ENCODE measurements around the gene PAQR9. TPM values are rescaled to one million over a fixed set of nuclear protein-coding genes. Genes with fewer than 3 reads are reported as not detected.

PAQR9 gene
- total and polyA plus RNA-seq, 2 of the 13 experiments (the other 11 are each of a cell fraction or from before 2014, with no cell fraction given), result 3.7 to 10.3 TPM

- Histone ChIP-seq H3K79me2 (ENCODE audit: insufficient read depth, low read length) (no peaks in the 10 kb centered on the region), H2AFZ (ENCODE audit: low read length) (no peak overlapping the region), H3K27ac (ENCODE audit: extremely low read length, insufficient read depth, low read length) (no peak overlapping the region), H3K9me3 (ENCODE audit: low read length) (no peaks in the 10 kb centered on the region), H4K20me1 (ENCODE audit: insufficient read depth, low read length) (no peaks in the 10 kb centered on the region), H3K27me3 (ENCODE audit: control insufficient read depth in 1 of 2, insufficient read depth in 2 of 2, low read length in 2 of 2) (peaks cover 0 to 24% of the 10 kb centered on the region in 2 experiments; a peak in 3 of 5 replicates), H3K4me1 (ENCODE audit: insufficient read depth, low read length) (peaks cover 44% of the 10 kb centered on the region), H3K9ac (ENCODE audit: insufficient read depth, low read depth, low read length) (no peak overlapping the region), H3K4me3 (replicated peaks in 1 of 3; ENCODE audit: insufficient read depth in 1 of 3, low read depth in 2 of 3, low read length in 3 of 3) (no peak overlapping the region), H3K36me3 (replicated peaks in 1 of 2; ENCODE audit: control insufficient read depth in 1 of 2, insufficient read depth in 2 of 2, low read length in 2 of 2) (no peaks in the 10 kb centered on the region), H3K4me2 (ENCODE audit: low read depth, low read length) (no peak overlapping the region)
- FAIRE-seq (no peak), ATAC-seq (no peak), DNase-seq (ENCODE audit: low spot score) (no peak)
- BruUV-seq (replicated peaks), result no TSS peak
- CTCF ChIA-PET (ENCODE audit: low intra/inter-chr PET ratio, low total read pairs), result no interaction called here
- in situ Hi-C loops (cut with HindIII; ENCODE audit: extremely low pct_ligation_motif_present, low pct_unique_long_range_greater_than_20kb), result no loop called here
- no peak for TF ChIP-seq ZBTB26 (CRISPR knock-in tag; IDR thresholded peaks at IDR 0.05; ENCODE audit: borderline replicate concordance)
- TF ChIP-seq, protein P1, sequence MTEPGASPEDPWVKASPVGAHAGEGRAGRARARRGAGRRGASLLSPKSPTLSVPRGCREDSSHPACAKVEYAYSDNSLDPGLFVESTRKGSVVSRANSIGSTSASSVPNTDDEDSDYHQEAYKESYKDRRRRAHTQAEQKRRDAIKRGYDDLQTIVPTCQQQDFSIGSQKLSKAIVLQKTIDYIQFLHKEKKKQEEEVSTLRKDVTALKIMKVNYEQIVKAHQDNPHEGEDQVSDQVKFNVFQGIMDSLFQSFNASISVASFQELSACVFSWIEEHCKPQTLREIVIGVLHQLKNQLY (CRISPR knock-in tag; IDR thresholded peaks at IDR 0.05), result no peak
- no peak for TF ChIP-seq KDM5A (IDR thresholded peaks at IDR 0.05; ENCODE audit: borderline replicate concordance, low read length)
- TF ChIP-seq ZNF580 (CRISPR knock-in tag; IDR thresholded peaks at IDR 0.05; ENCODE audit: borderline replicate concordance, low read depth), result no peak
- TF ChIP-seq, protein P2, sequence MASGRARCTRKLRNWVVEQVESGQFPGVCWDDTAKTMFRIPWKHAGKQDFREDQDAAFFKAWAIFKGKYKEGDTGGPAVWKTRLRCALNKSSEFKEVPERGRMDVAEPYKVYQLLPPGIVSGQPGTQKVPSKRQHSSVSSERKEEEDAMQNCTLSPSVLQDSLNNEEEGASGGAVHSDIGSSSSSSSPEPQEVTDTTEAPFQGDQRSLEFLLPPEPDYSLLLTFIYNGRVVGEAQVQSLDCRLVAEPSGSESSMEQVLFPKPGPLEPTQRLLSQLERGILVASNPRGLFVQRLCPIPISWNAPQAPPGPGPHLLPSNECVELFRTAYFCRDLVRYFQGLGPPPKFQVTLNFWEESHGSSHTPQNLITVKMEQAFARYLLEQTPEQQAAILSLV (CRISPR knock-in tag; IDR thresholded peaks at IDR 0.05; ENCODE audit: borderline replicate concordance), result no peak
- no peak for TF ChIP-seq TAF1 (CRISPR knock-in tag; IDR thresholded peaks at IDR 0.05)
- no peak for TF ChIP-seq ZNF512 (CRISPR knock-in tag; IDR thresholded peaks at IDR 0.05)
- TF ChIP-seq MEIS1 (CRISPR knock-in tag; IDR thresholded peaks at IDR 0.05; ENCODE audit: borderline replicate concordance), result no peak
- no peak for TF ChIP-seq ZNF224 (CRISPR knock-in tag; IDR thresholded peaks at IDR 0.05)
- 80% methylated on average over 1 of the region's 3 CpGs for WGBS (ENCODE audit: low lambda C conversion rate)
- POLR2A ChIA-PET, result interaction anchor here (1.4 kb wide), 1 partner anchor 29 kb away, joined by 3 read pairs; no protein-coding TSS in a partner anchor
- intact Hi-C loops (cut with micrococcal nuclease; ENCODE audit: unreplicated experiment), result no loop called here
These were observed 28.6 kb downstream of the PAQR9 start for GRCh38 chr3:142934887-142935269.
